Gastrocnemius medialis (tissue), 4 donors: Measurements from ENCODE around the gene INS.

Experiments used
- POLR2A ChIP-seq, 2 donors: fragments of 450-650 bp; IDR thresholded peaks; one replicate each; pipeline ENCODE4 v1.6.1; 2017; ENCODE audit warnings: antibody characterized with exemption in 2 of 2, mild to moderate bottlenecking in 2 of 2, moderate library complexity in 2 of 2
- TF ChIP-seq, protein P1 (sequence below), 5 experiments: fragments of 450-650 bp in 3 of 5; fragments of 200-600 bp in 2 of 5; sonication (generic) in 2 of 5; IDR thresholded peaks in 4 of 5; conservative IDR thresholded peaks in 1 of 5; 1 replicate in 4 of 5; 2 replicates in 1 of 5; pipeline ENCODE4 v1.5.1; 2016 to 2019; ENCODE audit warnings: antibody characterized with exemption in 5 of 5, mild to moderate bottlenecking in 3 of 5, moderate library complexity in 3 of 5

GRCh38 chr11:2192435-2192834 lies 31.4 kb upstream of the INS start:
- TF ChIP-seq, protein P1, sequence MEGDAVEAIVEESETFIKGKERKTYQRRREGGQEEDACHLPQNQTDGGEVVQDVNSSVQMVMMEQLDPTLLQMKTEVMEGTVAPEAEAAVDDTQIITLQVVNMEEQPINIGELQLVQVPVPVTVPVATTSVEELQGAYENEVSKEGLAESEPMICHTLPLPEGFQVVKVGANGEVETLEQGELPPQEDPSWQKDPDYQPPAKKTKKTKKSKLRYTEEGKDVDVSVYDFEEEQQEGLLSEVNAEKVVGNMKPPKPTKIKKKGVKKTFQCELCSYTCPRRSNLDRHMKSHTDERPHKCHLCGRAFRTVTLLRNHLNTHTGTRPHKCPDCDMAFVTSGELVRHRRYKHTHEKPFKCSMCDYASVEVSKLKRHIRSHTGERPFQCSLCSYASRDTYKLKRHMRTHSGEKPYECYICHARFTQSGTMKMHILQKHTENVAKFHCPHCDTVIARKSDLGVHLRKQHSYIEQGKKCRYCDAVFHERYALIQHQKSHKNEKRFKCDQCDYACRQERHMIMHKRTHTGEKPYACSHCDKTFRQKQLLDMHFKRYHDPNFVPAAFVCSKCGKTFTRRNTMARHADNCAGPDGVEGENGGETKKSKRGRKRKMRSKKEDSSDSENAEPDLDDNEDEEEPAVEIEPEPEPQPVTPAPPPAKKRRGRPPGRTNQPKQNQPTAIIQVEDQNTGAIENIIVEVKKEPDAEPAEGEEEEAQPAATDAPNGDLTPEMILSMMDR (IDR thresholded peaks at IDR 0.05 in 4 of 5, conservative IDR thresholded peaks at IDR 0.05 in 1 of 5) = no peak
- no peak for TF ChIP-seq POLR2A (IDR thresholded peaks at IDR 0.05)
